Measurements from ENCODE around the gene LAIR2.
"Not testable (repeated sequence)": the region's sequence is repeated elsewhere in the genome, so short reads cannot be mapped to it uniquely, and the experiment has no call there.

LAIR2 gene

DNA sequence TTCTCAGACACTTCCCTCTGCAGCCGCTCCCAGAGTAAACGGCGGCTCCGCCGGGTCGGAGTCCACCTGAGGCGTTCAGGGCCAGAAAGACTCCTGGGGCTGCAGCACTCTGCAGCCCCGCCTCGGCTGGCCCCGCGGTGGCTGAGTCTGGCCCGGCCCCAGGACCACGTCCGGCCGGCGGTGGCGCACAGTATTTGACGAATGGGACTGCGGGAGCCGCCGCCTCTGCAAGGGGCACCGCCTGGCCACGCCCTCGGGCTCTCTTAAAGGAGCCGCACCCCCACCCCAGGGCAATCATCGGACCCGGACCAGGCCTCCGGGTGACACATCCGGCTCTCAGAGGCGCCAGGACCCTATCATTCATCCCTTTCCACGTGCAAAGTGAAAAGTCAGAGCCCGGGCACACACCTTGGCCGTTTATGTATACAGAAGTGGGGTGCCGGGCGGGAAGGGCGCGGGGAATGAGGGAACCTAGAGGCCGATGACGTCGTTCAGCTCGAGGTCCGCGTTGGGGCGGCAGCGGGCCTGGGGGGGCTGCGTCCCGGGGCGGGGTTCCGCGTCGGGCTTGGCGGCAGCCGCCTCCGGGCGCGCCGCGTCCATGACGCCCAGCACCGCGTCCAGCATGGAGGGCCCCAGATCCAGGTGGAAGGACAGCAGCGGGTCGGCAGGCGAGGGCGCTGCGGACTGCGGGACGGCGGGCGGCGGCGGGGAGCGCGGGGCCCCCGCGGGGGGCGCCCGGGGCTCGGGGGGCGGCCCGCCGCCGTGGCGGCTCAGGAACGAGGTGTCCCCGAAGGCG lies 37.8 kb upstream of the LAIR2 start:
- peak; percentile 39 to 70 for DNase-seq (ENCODE audit: low read depth in 2 of 2)

DNA sequence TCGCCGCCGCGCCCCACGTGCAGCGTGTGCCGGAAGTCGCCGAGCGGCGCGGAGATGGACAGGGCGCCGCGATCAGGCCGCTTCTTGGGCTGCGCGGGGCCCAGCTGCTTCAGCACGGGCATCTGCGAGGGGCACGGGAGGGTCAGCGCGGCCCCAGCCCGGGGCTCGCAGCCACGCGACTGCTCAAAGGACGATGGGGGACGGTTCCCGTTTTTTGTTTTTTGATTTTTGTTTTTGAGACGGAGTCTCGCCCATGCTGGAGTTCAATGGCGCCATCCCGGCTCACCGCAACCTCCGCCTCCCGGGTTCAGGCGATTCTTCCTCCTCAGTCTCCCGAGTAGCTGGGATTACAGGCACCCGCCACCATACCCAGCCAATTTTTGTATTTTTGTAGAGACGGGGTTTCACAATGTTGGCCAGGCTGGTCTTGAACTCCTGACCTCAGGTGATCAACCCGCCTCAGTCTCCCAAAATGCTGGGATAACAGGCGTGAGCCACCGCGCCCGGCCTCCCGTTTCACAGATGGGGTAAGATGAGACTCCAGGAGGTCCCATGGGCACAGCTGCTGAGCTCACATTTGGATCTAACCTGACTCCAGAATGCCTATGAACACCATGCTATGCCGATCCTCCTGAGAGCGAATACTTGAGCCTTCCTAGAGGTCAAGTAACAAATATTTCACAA lies 37.1 kb upstream of the LAIR2 start:
- DNase-seq (ENCODE audit: low read depth in 2 of 2) = no peak

DNA sequence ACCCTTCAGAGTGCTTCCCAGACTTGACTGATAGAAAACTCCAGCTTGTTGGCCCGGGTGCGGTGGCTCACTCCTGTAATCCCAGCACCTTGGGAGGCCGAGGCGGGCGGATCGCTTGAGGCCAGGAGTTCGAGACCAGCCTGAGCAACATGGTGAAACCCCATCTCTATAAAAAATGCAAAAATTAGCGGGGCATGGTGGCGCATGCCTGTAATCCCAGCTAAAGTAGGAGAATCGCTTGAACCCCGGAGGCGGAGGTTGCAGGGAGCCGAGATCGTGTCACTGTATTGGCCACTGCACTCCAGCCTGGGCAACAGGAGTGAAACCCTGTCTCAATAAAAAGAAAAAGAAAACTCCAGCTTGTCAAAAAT lies 36.5 kb upstream of the LAIR2 start:
- not testable (repeated sequence) for DNase-seq (ENCODE audit: low read depth in 2 of 2)

DNA sequence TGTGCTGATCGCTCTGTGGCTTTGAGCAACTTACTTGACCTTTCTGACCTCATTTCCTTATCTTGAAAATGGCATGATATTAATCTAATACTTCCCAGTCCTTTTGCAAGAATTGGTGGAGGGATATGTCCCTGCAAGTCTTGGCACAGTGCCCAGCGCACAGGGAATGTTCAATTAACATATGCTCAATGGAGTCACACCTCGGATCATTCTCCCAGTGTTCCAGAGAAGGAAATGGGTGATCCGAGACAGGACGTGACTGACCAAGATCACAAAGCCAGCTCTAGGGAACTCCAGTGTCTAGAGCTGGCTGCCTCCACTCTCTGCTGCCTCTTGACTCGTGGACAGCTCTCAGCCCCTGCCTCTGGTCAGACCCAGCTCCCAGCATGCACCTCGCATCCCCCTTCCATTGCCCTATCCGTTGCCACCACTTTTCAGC lies 33.1 kb upstream of the LAIR2 start:
- DNase-seq (ENCODE audit: low read depth in 2 of 2) = no peak

DNA sequence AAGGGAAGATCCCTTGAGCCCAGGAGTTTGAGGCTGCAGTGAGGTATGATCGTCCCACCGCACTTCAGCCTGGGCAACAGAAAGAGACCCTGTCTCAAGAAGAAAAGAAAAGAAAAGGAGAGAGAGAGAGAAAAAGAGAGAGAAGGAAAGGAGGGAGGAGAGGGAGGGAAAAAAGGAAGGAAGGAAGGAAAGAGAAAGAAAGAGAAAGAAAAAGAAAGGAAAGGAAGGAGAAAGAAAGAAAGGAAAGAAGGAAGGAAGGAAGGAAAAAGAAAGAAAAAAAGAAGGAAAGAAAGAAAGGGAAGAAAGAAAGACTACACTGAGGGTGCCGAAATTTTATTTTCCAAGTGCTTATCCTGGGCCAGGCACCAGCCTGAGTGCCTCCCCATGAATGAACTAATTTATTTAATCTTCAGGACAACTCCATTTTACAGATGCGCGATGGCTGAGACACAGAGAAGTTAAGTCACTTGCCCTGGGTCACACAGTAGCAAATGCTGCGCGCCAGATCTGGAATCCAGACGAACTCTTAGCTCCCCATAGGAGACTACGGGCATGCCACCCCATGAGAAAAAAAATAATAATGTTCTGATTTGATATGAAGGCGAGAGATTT lies 32.2 kb upstream of the LAIR2 start:
- no peak for DNase-seq (ENCODE audit: low read depth in 2 of 2)

DNA sequence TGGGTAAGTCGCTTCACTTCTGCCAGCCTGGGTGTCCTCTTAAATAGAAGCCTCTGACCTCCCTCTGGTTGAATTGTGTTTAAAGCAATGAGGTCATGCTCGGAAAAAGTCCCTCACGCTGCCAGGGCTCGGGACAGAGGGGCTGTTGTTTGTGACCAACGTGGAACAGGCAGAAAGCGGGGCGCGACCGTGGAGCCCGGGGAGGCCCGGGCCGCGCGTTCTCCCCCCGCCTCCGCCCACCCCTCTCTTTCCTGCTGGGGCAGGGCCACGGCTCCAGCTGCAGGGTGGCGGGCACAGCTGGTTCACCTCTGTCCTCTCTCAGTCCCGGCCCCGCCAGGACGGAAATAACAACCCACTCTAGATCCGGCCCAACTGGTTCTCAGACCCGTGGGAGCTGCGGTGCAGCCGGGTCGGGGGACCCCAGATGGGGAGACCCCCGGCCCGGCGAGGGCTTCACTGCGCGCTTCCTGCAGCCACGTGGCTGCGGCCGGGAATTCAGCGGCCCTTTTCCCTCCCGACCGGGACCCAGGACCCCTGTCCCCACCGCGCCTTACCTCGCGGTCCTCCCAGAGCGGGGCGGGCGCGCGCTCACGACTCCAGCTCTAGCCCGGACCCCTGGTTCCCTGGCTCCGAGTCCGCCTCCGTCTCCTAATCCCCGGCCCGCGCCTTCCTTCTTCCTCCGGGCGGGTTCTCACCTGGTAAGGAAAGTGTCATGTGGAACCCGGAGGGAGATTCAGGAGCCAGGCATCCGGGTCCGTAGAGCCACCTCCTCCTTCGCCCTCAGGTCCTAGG lies 31.4 kb upstream of the LAIR2 start:
- no peak for DNase-seq (ENCODE audit: low read depth in 2 of 2)

DNA sequence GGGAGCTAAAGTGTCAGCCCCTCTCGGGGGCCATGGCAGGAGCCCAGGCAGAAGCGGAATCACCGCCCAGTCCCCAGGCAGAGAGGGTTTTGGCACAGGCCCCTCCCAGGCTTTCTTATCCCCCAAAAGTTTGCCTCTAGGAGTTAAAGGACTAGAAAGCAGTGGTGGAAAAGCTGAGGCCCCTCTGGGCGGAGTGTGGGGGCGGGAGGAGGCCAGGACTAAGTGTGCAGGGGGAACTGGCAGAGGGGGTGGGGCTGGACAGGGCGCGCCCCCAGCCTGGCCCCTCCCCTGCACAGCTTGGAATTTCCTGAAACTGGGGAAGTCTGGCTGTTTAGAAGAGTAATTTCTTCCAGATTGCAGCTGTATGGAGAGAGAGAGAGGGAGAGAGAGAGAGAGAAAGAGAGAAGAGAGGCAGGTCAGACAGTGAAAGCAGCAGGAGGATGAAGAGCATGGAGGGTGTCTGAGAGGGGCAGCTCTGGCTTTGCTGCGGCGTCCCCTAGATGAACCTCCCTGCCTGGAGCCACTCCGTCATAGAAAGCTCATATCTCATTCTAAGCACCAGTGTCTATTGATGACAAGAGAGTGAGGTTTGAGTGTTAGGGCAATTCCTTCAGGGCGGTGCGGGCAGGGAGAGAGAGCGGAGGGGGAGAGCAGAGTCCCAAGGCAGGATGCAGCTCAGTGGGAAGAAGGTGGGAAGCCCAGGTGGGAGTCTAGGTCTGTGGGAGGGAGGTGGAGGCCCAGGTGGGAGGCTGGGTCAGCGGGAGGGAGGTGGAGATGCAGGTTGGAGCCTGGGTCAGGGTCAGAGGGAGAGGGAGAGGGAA lies 29.4 kb upstream of the LAIR2 start, which contains the start of gene CDC42EP5:
Gene CDC42EP5 (minus strand): TSS at position 226 of the 821 bp plus-strand sequence. CDS start 7,749 bp downstream, outside the sequence.
- no peak for DNase-seq (ENCODE audit: low read depth in 2 of 2)

DNA sequence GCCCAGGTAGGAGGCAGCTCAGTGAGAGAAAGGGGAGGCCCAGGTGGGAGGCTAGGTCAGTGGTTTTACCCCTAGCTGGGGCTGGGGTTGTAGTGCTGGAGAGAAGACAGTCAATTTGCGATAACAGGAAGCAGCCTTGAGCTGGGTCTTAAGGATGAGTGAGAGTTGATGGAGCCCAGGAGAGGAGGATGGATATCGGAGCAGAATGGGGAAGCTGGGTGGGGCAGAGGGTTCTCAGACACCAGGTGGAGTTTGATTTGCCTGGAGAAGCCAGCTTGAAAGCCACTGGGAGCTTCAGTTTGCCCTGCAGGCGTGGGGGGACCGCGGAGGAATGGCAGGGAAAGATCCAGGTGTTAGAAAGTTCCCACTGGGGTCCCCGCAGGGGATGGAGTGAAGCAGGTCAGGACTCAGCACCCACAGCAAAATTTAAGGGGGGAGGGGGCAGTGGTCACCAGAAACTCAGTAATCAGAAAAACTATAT lies 28.7 kb upstream of the LAIR2 start:
- DNase-seq (ENCODE audit: low read depth in 2 of 2) = no peak

DNA sequence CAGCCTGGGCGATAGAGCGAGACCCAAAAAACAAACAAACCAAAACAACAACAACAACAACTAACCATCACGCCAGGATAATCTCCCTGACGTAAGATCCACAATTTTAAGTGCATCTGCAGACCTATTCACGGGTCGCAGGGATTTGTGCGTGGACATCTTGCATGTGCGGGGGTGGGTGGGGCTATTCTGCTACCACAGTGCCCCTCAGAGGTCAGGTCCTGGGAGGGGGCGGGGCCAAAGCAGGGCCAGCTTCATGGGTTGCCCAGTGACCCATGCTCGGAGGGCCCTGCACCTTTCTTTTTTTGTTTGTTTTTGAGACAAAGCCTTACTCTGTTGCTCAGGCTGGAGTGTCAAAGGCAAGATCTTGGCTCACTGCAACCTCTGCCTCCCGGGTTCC lies 26.9 kb upstream of the LAIR2 start:
- DNase-seq (ENCODE audit: low read depth in 2 of 2) = no peak

DNA sequence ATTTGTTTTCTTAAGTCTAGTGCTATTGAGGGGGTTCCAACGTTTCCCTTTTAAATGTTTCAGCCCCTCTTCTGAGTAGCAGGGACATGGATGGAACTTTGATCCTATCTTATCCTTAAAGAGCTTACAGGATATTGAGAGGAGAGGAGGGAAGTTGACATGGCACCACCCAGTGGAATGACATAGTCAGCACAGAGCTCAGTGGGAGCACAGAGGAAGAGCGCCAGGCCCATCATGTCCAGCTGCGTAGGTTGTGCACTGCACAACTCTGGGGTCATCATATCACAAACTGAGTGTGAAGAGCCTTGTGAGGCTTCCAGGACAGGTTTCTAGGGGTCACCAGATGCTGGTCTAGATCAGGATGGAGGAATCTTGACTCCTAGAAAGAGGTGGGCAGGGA lies 25.0 kb upstream of the LAIR2 start:
- no peak for DNase-seq (ENCODE audit: low read depth in 2 of 2)

DNA sequence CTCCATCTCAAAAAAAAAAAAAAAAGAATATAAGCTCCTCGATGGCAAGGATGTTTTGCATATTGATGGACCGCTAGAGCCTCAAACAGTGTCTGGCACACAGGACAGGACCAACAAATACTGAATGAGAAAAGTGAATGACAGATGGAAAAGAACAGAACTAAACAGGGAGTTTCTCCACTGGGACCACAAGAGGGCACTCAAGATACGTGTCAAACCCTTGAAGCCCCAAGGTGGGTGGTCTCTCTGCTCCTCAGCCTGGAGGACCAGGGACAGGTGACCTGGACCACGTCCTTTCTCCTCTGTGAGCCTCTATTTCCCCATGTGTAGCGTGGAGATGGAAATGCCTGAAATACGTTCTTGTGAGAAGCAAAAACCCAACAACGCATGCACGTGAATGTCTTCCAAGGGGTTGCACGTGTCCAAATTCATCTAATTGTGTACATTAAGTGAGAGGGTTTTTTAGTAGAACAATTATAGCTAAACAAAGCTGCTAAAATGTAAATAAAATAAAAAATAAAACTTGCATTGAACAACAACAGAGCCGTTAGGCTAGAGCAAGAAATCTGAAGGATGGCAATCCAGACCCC lies 23.9 kb upstream of the LAIR2 start:
- no peak for DNase-seq (ENCODE audit: low read depth in 2 of 2)

DNA sequence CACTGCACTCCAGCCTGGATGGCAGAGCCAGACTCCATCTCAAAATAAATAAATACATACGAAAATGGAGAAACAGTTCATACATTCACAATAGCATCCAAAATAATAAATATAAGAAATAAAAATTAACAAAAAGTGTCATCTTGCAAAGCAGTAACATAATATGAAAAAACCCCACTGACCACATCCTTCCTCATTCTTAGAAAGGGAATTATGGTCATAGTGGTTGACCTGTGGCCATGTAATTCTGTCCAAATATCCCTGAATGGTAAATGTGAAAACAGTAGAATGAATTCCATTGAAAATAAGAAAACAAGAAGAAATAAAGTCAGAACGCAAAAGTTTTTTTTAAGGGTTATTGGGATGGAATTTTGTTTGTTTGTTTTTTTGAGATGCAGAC lies 22.6 kb upstream of the LAIR2 start:
- DNase-seq (ENCODE audit: low read depth in 2 of 2) = no peak

DNA sequence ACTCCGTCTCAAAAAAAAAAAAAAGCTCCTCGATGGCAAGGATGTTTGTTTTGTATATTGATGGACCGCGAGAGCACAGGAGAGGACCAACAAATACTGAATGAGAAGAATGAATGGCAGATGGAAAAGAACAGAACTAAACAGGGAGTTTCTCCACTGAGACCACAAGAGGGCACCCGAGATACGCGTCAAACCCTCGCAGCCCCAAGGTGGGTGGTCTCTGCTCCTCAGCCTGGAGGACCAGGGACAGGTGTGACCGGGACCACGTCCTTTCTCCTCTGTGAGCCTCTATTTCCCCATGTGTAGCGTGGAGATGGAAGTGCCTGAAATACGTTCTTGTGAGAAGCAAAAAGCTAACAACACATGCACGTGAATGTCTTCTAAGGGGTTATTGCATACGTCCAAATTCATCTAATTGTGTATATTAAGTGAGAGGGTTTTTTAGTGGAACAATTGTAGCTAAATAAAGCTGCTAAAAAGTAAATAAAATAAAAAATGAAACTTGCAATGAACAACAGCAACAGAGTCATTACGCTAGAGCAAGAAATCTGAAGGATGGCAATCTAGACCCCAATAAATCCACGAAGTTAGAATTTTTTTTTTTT lies 21.2 kb upstream of the LAIR2 start:
- DNase-seq (ENCODE audit: low read depth in 2 of 2) = no peak

DNA sequence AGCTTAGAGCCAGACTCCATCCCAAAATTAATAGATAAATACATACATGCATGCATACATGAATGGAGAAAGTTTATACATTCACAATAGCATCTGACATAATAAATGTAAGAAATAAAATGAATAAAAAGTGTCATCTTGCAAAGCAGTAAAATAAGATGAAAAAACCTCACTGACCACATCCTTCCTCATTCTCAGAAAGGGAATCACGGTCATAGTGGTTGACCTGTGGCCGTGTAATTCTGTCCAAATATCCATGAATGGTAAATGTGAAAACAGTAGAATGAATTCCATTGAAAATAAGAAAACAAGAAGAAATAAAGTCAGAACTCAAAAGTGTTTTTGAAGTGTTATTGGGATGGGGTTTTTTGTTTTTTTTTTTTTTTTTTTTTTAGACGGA lies 19.7 kb upstream of the LAIR2 start:
- no peak for DNase-seq (ENCODE audit: low read depth in 2 of 2)

DNA sequence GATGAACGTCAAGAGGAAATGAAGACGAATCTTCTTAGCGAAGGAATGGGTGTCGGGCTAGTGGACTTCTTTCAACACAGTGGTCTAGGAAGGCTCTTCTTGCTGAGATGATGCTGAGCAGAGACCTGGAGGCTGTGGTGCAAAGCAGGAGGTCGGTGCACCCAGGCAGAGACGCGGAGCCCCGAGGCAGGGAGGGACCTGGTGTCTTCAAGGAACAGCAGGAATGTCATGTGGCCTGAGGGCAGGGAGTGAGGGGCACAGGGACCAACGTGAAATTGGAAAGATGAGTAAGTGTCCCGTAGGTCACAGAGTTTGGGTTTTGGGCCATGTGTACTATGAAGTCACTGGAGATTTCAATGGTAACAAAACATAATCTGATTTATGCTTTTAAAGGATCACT lies 18.2 kb upstream of the LAIR2 start:
- no peak for DNase-seq (ENCODE audit: low read depth in 2 of 2)

DNA sequence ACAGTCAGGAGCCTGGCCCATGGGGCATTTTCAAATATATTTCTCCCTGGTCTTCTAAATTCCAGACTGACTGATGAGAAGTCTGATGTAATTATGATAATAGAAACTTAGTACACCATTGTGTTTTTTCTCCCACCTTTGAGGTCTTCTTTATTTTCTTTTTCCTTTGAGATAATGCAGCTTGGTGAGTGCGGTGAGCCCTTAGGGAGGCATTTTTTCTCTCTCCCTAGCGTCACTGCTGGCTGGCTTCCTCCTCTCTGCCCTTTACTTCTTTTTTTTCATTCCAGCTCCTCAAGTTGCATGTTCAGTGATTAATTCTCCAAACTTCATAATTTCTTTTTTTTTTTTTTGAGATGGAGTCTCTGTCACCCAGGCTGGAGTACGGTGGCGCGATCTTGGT lies 16.8 kb upstream of the LAIR2 start:
- no peak for DNase-seq (ENCODE audit: low read depth in 2 of 2)

DNA sequence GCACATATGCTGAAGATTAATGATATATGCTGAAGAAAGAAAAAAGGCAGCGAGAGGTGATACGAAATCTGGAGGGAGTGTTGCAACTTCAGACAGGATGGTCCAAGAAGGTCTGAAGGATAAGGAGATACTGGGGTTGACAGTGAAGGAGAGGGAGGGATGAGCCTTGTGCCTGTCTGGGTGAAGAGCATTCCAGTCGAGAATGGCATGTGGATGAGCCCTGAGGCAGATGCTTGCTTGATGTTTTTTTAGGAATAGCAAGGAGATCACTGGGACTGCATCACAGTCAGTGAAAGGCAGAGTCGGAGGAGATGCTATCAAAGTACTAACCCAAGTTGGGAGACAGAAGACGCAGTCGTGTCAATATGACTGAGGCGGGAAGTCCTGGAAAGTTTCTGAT lies 13.3 kb upstream of the LAIR2 start:
- DNase-seq (ENCODE audit: low read depth in 2 of 2) = no peak

DNA sequence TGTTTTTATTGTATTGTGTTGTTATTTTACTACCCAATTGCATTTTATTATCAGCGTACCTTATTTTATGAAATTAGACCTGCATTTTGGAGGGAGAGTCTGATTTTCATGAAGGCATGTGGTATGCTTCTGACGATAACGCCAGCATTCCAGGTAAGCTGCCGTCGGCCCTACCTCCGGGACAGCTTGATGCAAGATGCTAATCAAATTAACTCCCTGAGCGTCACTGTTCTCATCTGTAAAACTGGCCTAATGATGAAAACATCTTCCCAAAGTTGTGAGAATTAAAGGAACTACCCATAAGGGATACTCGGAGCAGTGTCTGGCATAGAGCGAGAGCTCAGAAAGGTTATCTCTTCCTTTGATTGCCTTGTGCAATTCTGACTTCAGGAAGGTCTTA lies 12.9 kb upstream of the LAIR2 start:
- DNase-seq (ENCODE audit: low read depth in 2 of 2) = no peak

DNA sequence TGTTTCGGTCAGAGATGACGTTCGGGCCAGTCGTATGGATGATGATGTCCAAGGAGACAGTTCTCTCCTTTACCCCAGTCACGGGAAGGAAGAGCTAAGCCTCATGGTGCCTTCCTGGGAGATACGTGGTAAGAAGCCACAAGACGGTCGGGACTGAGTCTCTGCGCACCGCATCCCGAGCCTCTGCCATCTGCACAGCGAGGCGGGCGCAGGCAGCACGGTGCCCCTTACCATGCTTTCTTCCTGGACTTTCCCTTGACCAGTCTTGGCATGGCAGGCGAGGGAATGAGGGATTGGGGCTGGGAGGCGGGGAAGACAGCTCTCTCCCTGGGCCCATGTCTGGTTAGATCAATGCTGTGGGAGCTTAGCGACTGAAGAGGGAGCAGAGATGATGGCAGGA lies 10.1 kb upstream of the LAIR2 start:
- DNase-seq (ENCODE audit: low read depth in 2 of 2) = no peak

DNA sequence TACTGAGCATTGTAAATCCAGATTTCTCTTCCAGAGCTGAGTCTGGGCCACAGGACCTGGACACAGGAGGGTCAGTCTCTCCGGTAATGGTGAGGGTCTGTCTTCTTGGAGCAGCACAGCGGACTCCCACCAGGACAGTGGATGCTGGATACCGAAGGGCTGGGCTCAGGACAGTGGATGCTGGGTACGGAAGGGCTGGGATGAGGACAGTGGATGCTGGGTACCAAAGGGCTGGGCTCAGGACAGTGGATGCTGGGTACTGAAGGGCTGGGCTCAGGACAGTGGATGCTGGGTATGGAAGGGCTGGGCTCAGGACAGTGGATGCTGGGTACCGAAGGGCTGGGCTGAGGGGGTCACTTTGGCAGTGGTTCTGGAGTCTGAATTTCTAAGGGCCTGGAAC lies 9.6 kb upstream of the LAIR2 start:
- not testable (repeated sequence) for DNase-seq (ENCODE audit: low read depth in 2 of 2)

Measured in stimulated activated CD4-positive, alpha-beta T cell treated with anti-CD3 and anti-CD28 coated beads, Interleukin-1b, Interleukin-23, amount 100 ng/mL, for 4 hours (primary cell).